GM19351 (cell line): ENCODE results near the gene VSIG10.
"Not testable (repeated sequence)": the region's sequence is repeated elsewhere in the genome, so short reads cannot be mapped to it uniquely, and the experiment has no call there.

Source experiments
- ATAC-seq: cut with Tn5 transposase; IDR thresholded peaks from one replicate; pipeline ENCODE4 v1.9.1; 2021; ENCODE audit warnings: mild to moderate bottlenecking, moderate library complexity; ENCODE audit not compliant: unreplicated experiment

The VSIG10 gene

GRCh38 chr12:118109088-118109487 is 5.3 kb upstream of the VSIG10 start:
- no peak for ATAC-seq

DNA sequence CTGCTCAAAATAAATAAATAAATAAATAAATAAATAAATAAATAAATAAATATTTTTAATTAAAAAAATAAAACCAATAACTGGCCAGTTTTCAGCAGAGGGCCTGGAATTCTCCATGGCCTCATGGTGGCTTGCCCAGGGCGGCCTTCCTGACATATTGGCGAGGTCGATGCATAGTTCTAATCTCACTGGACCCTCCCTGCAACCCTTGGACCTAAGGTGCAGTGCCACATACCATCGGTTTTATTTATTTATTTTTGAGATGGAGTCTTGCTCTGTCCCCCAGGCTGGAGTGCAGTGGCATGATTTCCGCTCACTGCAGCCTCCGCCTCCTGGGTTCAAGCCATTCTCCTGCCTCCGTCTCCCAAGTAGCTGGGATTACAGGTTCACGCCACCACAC is 3.9 kb upstream of the VSIG10 start:
- ATAC-seq = no peak

- ATAC-seq = no peak
Observed at GRCh38 chr12:118107011-118107410, 3.2 kb upstream of the VSIG10 start.

GRCh38 chr12:118103201-118103600 is 610 bp downstream of the VSIG10 start:
- peak; percentile 19 for ATAC-seq

GRCh38 chr12:118102609-118103008 is 1.2 kb downstream of the VSIG10 start:
- ATAC-seq = no peak

DNA sequence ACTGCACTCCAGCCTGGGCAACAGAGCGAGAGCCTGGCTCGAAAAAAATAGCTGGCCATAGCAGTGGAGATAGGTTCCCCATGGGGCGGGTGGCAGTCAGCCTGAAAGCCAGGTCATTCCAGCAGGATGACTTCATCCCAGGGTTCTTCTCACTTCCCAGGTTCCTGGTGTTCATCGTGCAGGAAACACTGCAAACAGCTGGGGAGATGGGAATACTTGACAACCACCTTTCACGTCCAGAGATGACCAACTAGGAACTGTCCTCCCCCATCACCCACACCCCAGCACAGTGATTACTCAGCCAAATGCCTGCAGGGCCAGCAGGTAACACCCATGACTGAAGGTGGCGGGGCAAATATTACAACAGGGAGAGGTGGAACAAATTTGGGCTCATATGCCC is 1.7 kb downstream of the VSIG10 start:
- no peak for ATAC-seq

- no peak for ATAC-seq
Observed at GRCh38 chr12:118101051-118101450, 2.8 kb downstream of the VSIG10 start.

DNA sequence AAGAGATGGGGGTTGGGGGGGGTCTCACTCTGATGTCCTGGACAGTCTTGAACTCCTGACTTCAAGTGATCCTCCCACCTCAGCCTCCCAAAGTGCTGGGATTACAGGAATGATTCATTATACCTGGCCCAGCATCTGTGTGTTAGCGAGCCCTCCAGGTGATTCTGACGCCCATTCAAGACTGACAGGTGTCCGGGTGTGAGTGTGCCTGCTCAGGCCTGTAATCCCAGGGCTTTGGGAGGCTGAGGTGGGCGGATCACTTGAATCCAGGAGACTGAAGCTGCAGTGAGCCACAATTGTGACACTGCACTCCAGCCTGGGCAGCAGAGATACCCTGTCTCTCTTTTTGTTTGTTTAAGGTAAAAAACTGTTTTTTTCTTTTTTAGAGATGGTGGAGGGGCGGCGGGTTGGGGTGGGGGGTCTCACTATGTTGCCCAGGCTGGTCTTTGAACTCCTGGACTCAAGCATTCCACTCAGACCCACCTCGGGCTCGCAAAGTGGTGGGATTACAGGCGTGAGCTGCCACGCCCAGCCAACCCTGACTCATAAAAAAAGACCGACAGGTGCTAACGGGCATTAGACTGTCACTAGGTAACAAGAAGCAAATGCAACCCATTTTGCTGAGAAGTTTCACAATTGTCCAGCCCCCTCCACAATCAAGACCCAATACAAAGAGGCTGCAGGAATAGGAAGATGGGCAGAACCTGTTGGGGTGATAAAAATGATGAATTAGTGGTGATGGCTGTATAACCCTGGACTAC is 4.7 kb downstream of the VSIG10 start:
- ATAC-seq = no peak

DNA sequence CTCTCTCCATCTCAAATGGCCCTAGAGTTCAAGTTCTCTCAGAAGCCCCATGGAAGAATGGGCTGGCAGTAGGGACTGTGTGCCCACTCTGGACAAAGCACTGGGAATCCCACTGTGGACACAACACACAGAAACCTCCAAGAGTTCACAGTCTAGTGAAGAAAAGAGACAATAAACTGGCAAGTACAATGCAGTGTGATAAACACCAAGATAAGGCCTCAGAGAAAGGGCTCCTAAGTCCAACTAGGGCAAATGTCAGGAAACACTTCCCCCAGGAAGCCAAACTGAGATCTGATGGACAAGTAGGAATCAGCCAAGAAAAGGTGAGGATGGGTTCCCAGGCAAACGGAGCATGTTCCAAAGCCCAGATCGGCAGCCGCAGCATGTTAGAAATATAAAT is 5.4 kb downstream of the VSIG10 start:
- ATAC-seq = no peak

DNA sequence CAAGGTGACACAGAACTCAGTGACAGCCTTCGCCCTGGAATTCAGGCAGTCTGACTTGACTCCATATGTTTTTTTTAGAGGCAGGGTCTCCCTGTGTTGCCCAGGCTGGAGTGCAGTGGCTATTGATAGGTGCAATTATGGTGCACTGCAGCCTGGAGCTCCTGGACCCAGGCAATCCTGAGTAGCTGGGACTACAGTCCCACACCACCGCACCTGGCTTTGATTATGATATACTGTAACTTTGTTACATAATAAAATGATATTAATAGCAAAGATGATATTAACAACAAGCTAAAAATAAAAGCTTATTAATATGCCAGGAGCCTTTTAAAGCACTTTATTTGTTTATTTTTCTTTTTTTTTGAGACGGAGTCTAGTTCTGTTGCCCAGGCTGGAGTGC is 9.8 kb downstream of the VSIG10 start:
- no peak for ATAC-seq

- ATAC-seq = no peak
Observed at GRCh38 chr12:118089782-118090181, 14.0 kb downstream of the VSIG10 start.

- ATAC-seq = no peak
Observed at GRCh38 chr12:118082161-118082560, 21.6 kb downstream of the VSIG10 start.

DNA sequence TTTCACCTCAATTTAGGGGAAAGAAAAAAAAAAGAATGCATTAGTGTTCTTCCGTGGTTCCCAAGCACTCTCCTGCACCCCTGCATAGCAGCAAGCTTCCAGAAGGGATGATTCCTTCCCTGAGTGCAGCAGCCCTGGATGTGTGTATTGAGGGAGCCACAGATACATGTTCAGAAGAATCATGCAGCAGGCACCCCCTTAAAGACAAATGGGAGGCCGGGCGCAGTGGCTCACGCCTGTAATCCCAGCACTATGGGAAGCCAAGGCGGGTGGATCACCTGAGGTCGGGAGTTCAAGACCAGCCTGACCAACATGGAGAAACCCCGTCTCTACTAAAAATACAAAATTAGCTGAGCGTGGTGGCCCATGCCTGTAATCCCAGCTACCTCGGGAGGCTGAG is 22.3 kb downstream of the VSIG10 start:
- not testable (repeated sequence) for ATAC-seq

GRCh38 chr12:118073768-118074167 is 30.0 kb downstream of the VSIG10 start:
- ATAC-seq = peak; percentile 25

DNA sequence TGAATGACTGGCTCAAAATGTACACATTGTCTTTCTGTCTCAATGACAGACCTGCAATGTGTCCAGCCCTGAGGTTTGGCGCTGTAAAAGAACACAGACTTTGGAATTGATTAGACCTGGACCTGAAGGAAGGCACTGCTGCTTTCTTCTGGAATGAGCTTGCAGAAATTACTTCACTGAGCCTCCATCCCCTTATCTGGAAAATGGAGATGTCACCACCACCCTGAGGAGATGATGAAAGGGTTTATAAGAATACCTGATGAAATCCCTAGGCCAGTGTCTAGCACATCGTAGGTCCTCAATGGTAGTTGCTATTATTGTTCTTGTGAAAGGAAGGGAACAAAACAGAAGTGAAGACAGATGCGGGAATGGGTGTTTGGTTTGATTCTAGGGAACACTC is 33.2 kb downstream of the VSIG10 start:
- no peak for ATAC-seq

DNA sequence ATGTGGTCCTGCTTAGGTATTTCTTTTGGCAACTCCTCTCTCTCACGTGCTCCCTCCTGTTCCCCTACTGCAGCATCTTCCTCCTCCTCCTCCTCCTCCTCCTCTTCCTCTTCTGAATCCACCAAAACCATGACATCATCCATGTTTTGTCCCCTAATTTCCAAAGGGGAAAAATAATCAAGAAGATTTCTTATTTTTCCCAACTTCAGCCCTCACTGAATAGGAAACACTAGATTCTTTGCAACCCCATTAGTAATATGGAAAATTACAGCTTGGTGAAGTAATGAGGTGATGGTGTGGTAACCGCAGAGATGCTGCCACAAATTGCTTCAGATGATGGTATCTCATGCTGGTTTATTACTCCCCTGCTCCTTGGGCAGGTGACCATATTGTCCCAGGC is 35.4 kb downstream of the VSIG10 start:
- no peak for ATAC-seq

- no peak for ATAC-seq
Observed at GRCh38 chr12:118065380-118065779, 38.4 kb downstream of the VSIG10 start.

- ATAC-seq = peak; percentile 44
Observed at GRCh38 chr12:118064608-118065007, 39.2 kb downstream of the VSIG10 start.

- ATAC-seq = no peak
Observed at GRCh38 chr12:118063576-118064391, 40.0 kb downstream of the VSIG10 start.

DNA sequence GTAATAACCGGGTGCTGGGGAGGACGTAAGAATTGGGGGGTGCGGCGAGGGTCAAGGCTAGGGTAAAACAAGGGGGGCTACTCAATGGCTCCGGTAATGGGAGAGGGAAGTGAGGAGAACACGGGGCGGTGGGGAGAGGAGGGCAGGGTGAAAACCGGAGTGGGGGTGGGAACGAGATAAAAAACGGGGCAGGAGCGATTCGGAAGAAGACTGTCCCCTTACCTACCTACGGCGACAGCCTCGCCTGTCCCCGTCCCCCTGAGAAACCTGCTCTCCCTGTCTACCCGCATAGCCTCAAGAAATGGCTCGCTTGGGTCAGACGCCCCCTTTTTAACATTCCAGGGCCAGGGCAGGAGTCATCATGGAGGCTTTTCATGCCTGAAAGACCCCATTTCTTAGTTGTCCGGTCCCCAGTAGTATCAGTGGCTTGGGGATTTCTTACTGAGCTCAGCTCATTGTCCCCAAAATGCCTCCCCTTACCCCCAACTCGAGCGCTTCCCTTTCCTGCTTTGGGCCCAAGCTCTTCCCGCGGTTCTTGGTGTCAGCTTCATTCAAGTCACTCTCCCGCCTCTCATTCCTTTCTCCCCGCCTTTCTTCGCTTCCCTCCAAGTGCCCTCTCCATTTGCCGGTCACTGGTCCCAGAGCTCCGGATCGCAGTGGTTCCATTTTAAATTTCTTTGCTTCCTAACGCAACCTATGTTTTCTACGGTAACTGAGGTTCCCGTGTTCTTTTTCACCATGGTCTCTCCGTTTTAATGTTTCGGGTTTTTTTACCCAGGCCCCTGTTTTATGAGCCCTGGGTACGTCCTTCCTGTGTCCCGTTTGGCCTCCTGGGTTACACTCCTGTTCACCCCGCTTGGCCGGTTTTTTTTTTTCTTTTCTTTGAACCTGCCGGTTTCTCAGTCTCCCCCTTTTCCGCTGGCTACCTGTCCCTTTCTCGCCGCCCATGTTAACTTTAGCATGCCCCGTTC is 41.7 kb downstream of the VSIG10 start:
- ATAC-seq = no peak
